Endodermal cell (in vitro differentiated cells): ENCODE data around the gene PRICKLE2. TPM values are rescaled to one million over a fixed set of nuclear protein-coding genes. Genes with fewer than 3 reads are reported as not detected.

Source experiments
- DNase-seq: peaks from one replicate; pipeline ENCODE4 v3.0.0-alpha.2; 2017
- H3K27ac ChIP-seq: 2 replicates; pipeline ENCODE4 v1.5.1; 2013; ENCODE audit warnings: mild to moderate bottlenecking, low read depth, low read length, moderate library complexity
- H3K27me3 ChIP-seq: 2 replicates; pipeline ENCODE4 v1.6.1; 2013; ENCODE audit warnings: mild to moderate bottlenecking, low read length, moderate library complexity; ENCODE audit not compliant: insufficient read depth, control insufficient read depth, poor library complexity, severe bottlenecking
- H3K36me3 ChIP-seq: 2 replicates; pipeline ENCODE4 v1.7.0; 2013; ENCODE audit warnings: mild to moderate bottlenecking, low read length, moderate library complexity; ENCODE audit not compliant: control insufficient read depth, insufficient read depth
- H3K4me1 ChIP-seq: one replicate; pipeline ENCODE4 v1.7.0; 2013; ENCODE audit warnings: low read length; ENCODE audit not compliant: control insufficient read depth, insufficient read depth
- H3K4me3 ChIP-seq: 2 replicates; pipeline ENCODE4 v1.5.1; 2013; ENCODE audit warnings: mild to moderate bottlenecking, low read length, moderate library complexity
- H3K9ac ChIP-seq: 2 replicates; pipeline ENCODE4 v1.6.1; 2013; ENCODE audit warnings: mild to moderate bottlenecking, low read length, moderate library complexity; ENCODE audit not compliant: poor library complexity, severe bottlenecking; ENCODE audit errors: extremely low read depth
- H3K9me3 ChIP-seq: 2 replicates; pipeline ENCODE4 v1.6.1; 2013; ENCODE audit warnings: mild to moderate bottlenecking, low read length, moderate library complexity; ENCODE audit not compliant: control insufficient read depth
- H3K27ac Mint-ChIP-seq: 2 replicates; pipeline ENCODE4 v1.8.0; 2020; ENCODE audit warnings: mixed read lengths
- H3K27me3 Mint-ChIP-seq: 2 replicates; pipeline ENCODE4 v1.8.0; 2021; ENCODE audit warnings: mild to moderate bottlenecking, mixed read lengths; ENCODE audit not compliant: insufficient read depth
- H3K36me3 Mint-ChIP-seq: 2 replicates; pipeline ENCODE4 v1.8.0; 2020; ENCODE audit warnings: low read depth, mixed read lengths
- H3K4me1 Mint-ChIP-seq: 2 replicates; pipeline ENCODE4 v1.8.0; 2020; ENCODE audit warnings: mixed read lengths
- H3K4me3 Mint-ChIP-seq: 2 replicates; pipeline ENCODE4 v1.8.0; 2020; ENCODE audit warnings: mild to moderate bottlenecking, moderate library complexity, mixed read lengths
- H3K9me3 Mint-ChIP-seq: 2 replicates; pipeline ENCODE4 v1.8.0; 2020; ENCODE audit warnings: mild to moderate bottlenecking, mixed read lengths
- CTCF ChIP-seq: fragments of 200-600 bp; sonication (generic); conservative IDR thresholded peaks from 2 replicates; pipeline ENCODE4 v1.5.0; 2021; ENCODE audit warnings: antibody characterized with exemption, mild to moderate bottlenecking
- WGBS, 2 experiments: methylation state at CpG; one replicate each; pipeline versions ENCODE4 v1.1.5 to v1.1.7; 2013; ENCODE audit warnings: missing lambda C conversion rate in 2 of 2, mixed read lengths in 1 of 2; ENCODE audit not compliant: insufficient coverage in 1 of 2, insufficient read length in 1 of 2; 5-methylcytosine and 5-hydroxymethylcytosine counted together
- total RNA-seq, 2 donors: library from RNA; stranded (reverse); fragmentation: NEBNext Ultra II Directional in 1 of 2; extraction: Animal tissue kit (Norgen Biotek cat#: 25700) in 1 of 2; gene quantifications; 2 replicates in 1 of 2; 3 replicates in 1 of 2; pipeline ENCODE4 v1.2.1, GENCODE V29; 2021

Gene PRICKLE2
- total RNA-seq, 2 donors from 2014 or later: 8.5 to 10.4 TPM

GRCh38 chr3:64270142-64270865 lies 45.0 kb upstream of the PRICKLE2 start:
- Mint-ChIP-seq H3K27ac (no peak overlapping the region), H3K4me3 (no peak overlapping the region), H3K9me3 (peaks cover 8% of the 10 kb centered on the region), H3K27me3 (no peaks in the 10 kb centered on the region), H3K4me1 (peaks cover 26% of the 10 kb centered on the region), H3K36me3 (no peaks in the 10 kb centered on the region)
- no peak overlapping the region for H3K9ac ChIP-seq
- H3K4me3 ChIP-seq: no peak overlapping the region
- TF ChIP-seq CTCF: no peak
- H3K27ac ChIP-seq: peak overlapping the region; percentile 64
- peaks cover 26% of the 10 kb centered on the region for H3K9me3 ChIP-seq
- H3K36me3 ChIP-seq: no peaks in the 10 kb centered on the region
- DNase-seq: no peak
- no peaks in the 10 kb centered on the region for H3K27me3 ChIP-seq
- H3K4me1 ChIP-seq: peaks cover 8% of the 10 kb centered on the region
- WGBS, 2 experiments: 94% methylated on average over 2 of the region's 2 CpGs; no CpG with 5 or more reads in 1 of the 2 experiments

- TF ChIP-seq CTCF: no peak
- no peak overlapping the region for H3K27ac ChIP-seq
- no peak overlapping the region for H3K4me3 Mint-ChIP-seq
- no peaks in the 10 kb centered on the region for H3K36me3 ChIP-seq
- no peak for DNase-seq
- no peaks in the 10 kb centered on the region for H3K36me3 Mint-ChIP-seq
- no peak overlapping the region for H3K9ac ChIP-seq
- H3K4me3 ChIP-seq: peak overlapping the region; percentile 30
- peaks cover 8% of the 10 kb centered on the region for H3K4me1 ChIP-seq
- no peaks in the 10 kb centered on the region for H3K27me3 Mint-ChIP-seq
- H3K9me3 Mint-ChIP-seq: peaks cover 8% of the 10 kb centered on the region
- H3K4me1 Mint-ChIP-seq: peaks cover 27% of the 10 kb centered on the region
- H3K9me3 ChIP-seq: peaks cover 26% of the 10 kb centered on the region
- no peak overlapping the region for H3K27ac Mint-ChIP-seq
- 97 to 100% methylated on average over 1 to 4 of the region's 4 CpGs for WGBS, 2 experiments
- H3K27me3 ChIP-seq: no peaks in the 10 kb centered on the region
Measured at GRCh38 chr3:64268926-64269325, 43.7 kb upstream of the PRICKLE2 start.

GRCh38 chr3:64267721-64268604 lies 42.7 kb upstream of the PRICKLE2 start:
- H3K36me3 ChIP-seq: no peaks in the 10 kb centered on the region
- no peaks in the 10 kb centered on the region for H3K27me3 Mint-ChIP-seq
- 11 to 35% methylated on average over 7 to 33 of the region's 33 CpGs for WGBS, 2 experiments
- no peaks in the 10 kb centered on the region for H3K36me3 Mint-ChIP-seq
- no peaks in the 10 kb centered on the region for H3K27me3 ChIP-seq
- peak; percentile 87 for DNase-seq
- peak overlapping the region; percentile 69 for H3K4me3 Mint-ChIP-seq
- H3K9me3 ChIP-seq: peaks cover 26% of the 10 kb centered on the region
- H3K27ac ChIP-seq: no peak overlapping the region
- peaks cover 8% of the 10 kb centered on the region for H3K9me3 Mint-ChIP-seq
- H3K27ac Mint-ChIP-seq: peak overlapping the region; percentile 75
- H3K4me3 ChIP-seq: peak overlapping the region; percentile 74
- peaks cover 8% of the 10 kb centered on the region for H3K4me1 ChIP-seq
- H3K4me1 Mint-ChIP-seq: peaks cover 31% of the 10 kb centered on the region
- H3K9ac ChIP-seq: peak overlapping the region; percentile 32
- peak; percentile 31 for TF ChIP-seq CTCF
